Mucosa of gallbladder (tissue), 1 donor: ENCODE measurements around the gene PPWD1. TPM values are rescaled to one million over a fixed set of nuclear protein-coding genes. Genes with fewer than 3 reads are reported as not detected.
A peak's percentile ranks its signal among the peaks of the same experiment; 100 is the strongest.

Experiments
- DNase-seq: peaks from one replicate; pipeline ENCODE4 v3.0.0-alpha.2; 2020; ENCODE audit warnings: low spot score
- total RNA-seq: library from RNA; stranded (reverse); gene quantifications from one replicate; pipeline ENCODE4 v1.2.1, GENCODE V29; 2021
- donor health status: DM: no; HTN: no; CAD: no.

The PPWD1 gene
- total RNA-seq, 1 donor from 2014 or later = 30.5 TPM

- DNase-seq = peak; percentile 94
Observed at GRCh38 chr5:65624025-65624570, 61.0 kb downstream of the PPWD1 start, which contains the start of gene TRIM23. Gene TRIM23 (minus strand): TSS chr5:65624333. CDS start chr5:65624274, 59 bp downstream.

GRCh38 chr5:65624571-65625555 is 61.8 kb downstream of the PPWD1 start, which contains the start of the genes SHLD3 and TRAPPC13:
Gene SHLD3 (plus strand): TSS chr5:65625027. CDS start chr5:65629588, 4,561 bp downstream.
Gene TRAPPC13 (plus strand): TSS chr5:65625027. CDS start chr5:65625061, 34 bp downstream.
- DNase-seq = peak; percentile 89

- DNase-seq = no peak
Observed at GRCh38 chr5:65625743-65626142, 62.6 kb downstream of the PPWD1 start.

- DNase-seq = no peak
Observed at GRCh38 chr5:65630981-65631380, 67.9 kb downstream of the PPWD1 start.

Other genes starting within 250 kb of the PPWD1 start
- gene ADAMTS6, start 81.4 kb upstream of the PPWD1 start, total RNA-seq = 19.0 TPM
- gene CENPK, start 128 bp upstream of the PPWD1 start, total RNA-seq = 2.2 TPM
- gene TRIM23, start 61.0 kb downstream of the PPWD1 start, total RNA-seq = 15.7 TPM
- gene SHLD3, start 61.7 kb downstream of the PPWD1 start, total RNA-seq = 3.1 TPM
- gene TRAPPC13, start 61.7 kb downstream of the PPWD1 start, total RNA-seq = 18.2 TPM
- 6.5 TPM for gene SGTB, start 158.8 kb downstream of the PPWD1 start, total RNA-seq
- gene NLN, start 158.9 kb downstream of the PPWD1 start, total RNA-seq = 14.8 TPM